Measurements from ENCODE around the gene PXYLP1.
"Not testable (repeated sequence)": the region's sequence is repeated elsewhere in the genome, so short reads cannot be mapped to it uniquely, and the experiment has no call there.

The PXYLP1 gene

DNA sequence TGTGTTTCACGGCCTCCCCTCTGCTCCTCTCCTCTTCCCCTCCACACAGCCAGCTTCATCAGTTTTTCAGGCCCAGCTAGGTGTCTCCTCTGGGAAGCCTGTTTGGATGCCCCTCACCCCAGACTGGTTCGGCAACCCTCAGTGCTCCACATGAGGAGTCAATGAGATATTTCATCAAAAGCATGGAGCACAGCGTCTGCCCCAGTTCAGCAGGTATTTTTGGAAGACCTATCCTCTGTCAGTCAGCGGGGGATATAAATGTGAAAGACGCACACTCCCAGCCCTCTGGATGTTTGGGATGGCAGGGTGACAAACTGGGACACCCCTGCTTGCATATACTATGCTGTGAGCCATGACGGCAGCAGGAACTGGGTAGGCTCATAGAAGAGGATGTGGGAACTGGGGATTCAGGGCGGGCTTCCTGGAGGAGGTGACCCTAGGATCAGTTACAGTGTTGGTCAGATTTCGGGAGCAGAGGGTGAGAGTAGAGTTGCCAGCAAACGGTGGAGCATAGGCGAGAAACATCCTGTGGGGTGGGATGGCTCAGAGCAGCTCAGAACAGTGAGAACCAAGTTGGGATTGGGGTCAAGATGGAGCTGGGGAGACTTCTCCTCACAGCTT lies 42.9 kb downstream of the PXYLP1 start:
- no peak for DNase-seq

DNA sequence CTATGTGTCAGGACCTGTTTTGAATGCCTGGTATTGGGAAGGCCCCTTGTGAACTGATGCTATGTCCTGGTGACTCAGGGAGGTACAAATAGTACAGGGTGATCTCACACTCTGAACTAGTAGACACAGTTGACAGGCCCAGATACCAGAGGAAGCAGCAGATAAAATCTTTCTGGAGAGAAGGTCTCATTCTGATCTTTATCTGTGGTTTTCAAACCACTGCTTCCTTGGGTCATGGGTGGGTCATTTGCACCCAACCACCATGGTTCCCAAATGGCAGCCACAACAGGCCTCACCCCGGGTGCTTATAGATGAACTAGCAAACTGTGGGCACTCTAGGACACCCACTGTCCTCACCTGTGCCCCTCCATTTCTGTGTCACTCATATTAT lies 43.4 kb downstream of the PXYLP1 start:
- no peak for DNase-seq

DNA sequence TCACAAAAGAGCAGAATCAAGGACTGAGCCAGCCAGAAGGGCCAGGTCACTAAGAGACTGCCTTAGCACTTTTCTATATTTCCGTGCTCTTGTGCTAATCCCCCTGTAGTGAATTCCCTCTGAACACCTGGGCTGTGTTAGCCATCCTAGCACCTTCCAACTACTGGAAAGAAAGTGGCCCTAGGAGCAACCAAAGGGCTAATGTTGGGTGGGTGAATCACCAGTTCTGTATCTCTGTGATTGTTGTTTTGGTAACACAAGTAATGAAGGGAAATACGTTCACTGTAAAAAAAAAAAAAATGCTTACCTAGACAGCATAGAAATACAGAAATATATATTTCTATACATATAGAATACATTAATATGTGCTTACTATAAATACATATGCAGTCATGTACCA lies 43.9 kb downstream of the PXYLP1 start:
- no peak for DNase-seq

DNA sequence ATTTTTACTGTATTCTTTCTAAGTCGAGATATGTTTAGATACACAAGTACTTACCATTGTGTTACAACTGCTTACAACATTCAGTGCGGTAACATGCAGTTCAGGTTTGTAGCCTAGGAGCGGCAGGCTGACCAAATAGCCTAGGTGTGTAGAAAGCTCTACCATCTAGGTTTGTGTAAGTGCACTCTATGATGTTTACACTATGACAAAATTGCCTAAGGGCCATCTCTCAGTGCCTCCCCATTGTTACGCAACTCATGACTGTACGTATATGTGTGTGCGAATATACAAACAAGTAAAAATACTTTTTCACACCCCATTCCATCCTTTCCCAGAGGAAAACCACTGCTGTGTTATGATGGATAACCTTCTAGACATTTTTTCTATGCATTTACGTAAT lies 44.3 kb downstream of the PXYLP1 start:
- DNase-seq: peak; percentile 10

DNA sequence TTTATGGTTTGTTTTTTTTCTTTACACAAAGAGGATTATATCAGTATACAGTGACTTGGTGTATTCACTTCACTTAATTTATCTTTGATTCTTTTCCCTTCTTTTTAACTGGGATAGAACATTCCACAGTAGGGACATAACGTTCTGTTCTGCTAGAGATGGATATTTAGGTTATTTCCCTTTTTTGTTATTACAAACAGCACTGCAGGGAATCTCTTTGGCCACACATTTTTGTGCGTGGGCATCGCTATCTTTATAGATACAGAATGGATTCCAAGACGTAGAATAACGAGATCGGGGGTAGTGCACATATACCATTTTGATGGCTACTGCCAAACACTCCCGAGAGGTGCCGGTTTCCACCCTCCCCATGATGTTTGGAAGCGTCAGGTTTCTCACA lies 44.8 kb downstream of the PXYLP1 start:
- DNase-seq: no peak

DNA sequence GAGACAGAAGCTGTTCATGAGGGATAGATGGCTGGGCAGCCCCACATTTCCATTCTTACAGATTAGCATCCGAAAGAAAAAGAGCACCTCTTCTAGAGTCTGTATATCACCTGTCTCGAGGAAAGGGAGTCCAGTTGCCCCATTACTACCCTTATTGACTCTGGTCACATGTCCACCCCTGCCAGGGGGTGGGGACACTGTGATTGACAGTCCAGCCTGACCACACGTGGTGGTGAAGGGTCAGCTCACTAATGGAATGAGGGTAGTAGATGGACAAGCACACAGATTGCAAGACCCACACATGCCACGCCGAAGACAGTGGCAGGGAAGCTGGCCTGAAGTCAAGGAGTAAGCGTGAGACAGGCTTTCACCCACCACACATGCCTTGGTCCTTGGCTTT lies 45.8 kb downstream of the PXYLP1 start:
- no peak for DNase-seq

DNA sequence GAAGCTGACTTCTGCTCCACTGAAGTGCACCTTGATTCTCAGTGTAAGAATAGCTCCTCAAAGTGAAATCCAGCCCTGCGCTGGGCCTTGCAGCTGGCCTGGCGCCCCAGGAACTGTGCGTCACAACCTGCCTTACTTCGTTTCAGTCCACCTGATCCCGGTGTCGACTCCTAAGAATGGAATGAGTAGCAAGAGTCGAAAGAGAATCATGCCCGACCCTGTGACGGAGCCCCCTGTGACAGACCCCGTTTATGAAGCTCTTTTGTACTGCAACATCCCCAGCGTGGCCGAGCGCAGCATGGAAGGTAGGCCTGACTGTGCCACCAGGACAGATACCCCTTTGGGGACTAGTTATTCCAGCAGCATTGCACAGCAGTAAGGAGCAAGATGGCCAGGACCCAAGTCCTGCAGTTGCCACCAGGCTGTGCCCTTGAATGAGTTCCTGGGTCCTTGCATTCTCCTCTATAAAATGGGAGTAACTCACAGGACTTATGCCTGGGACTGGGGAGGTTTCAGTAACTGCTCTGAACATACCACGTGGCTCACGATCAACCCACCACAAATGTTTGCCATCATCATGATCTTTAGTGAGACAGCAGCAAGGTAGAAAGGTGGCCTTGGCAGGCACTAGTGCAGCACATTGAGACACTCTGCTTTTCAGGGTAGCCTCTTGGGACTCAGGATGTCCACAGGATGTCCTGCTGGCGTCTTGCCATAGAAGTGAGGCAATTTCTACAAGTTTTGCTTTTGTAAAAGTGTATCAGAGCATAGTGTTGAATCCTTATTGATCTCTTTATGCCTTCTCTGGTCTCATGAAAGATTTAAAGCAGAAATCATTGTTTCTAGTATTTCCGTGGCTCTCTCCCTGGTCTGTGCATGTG lies 46.8 kb downstream of the PXYLP1 start:
- DNase-seq: no peak

DNA sequence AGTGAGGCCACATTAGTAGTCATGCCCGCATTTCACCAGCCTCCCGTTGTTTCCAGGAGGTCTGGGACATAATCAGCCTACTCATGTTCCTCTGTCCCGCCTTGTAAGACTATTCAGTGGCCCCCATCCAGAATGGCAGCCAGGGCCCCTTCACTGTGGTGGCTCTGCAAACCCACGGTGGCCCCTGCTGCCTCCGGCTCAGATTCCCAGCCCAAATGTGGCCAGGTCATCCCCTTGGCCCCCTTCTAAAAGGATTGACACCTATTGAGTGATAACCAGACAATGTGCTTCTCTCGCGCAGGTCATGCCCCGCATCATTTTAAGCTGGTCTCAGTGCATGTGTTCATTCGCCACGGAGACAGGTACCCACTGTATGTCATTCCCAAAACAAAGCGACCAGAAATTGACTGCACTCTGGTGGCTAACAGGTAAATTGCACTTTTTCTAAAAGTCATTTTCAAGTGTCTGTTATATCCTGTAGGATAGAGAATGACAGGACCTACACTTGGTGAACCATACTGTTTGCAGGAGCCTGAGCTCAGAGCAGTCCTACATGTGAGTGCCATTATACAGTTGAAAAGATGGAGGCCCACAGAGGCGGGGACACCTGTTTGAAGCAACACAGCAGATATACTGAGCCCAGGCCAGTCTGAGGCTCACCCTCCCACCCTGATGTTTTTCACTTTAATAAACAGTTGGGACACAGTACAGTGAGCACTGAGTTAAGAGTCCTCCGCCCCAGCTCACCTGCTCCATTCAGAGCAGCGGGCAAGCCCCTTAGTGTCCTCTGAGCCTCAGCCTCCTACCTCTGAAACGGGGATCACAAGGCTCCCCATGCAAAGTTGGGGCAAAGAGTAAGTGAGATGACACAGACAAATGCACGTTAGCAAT lies 47.7 kb downstream of the PXYLP1 start:
- DNase-seq: peak; percentile 71

DNA sequence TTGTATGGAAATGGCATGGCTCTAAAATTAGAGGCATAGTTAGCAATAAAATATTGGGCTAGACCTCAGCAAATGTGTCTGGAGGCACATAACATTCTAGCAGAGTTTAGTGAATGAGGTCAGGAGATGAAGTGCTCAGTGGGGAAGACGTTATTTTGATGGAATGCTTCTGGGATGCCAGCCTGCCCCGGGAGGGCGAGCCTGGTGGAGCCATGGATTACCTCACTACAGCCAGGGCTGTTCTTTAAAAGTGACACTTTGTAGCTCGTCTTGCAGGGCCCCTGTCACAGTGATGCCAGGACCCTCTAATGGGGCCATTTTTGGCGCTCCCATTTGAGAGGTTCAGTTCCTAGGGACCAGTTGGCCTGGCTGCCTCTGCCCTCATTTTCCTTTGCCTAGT lies 48.5 kb downstream of the PXYLP1 start:
- DNase-seq: no peak

DNA sequence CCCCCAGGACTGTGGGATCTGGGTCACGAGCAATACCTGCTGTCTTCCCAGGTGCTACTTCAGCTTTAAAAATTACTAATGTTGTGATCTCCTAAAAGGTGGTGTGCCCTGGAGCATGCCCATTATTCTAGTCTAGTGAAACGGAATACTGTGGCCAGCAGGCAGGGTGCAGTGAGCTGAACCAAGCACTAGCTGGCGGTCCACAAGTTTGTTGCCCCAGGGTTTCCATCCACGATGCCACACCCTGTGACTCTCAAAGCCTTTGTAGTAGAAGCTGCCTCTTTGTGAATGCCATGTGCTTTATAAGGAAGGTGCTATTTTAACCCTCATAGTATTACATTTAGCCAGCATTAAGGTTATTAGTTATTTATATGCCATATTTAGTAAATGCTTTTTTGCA lies 49.1 kb downstream of the PXYLP1 start:
- DNase-seq: no peak

DNA sequence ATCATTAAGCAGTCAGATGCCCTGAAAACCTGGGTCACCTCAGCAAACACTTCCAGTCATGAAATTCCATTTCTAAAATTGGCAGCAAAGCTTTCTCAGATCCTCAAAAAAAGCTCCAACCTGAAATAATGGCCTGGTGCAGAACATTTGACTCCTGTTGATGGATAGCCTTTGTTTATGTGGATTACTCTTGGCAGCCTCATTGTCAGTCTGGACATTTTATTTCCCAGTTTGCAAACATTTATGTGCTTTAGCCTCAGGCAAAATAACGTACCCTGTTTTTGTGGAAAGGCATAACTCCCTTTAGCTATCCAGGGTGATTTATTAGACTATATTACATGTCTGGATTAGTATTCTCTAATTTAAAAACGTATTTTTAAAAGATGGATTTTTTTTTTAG lies 53.9 kb downstream of the PXYLP1 start:
- no peak for DNase-seq

DNA sequence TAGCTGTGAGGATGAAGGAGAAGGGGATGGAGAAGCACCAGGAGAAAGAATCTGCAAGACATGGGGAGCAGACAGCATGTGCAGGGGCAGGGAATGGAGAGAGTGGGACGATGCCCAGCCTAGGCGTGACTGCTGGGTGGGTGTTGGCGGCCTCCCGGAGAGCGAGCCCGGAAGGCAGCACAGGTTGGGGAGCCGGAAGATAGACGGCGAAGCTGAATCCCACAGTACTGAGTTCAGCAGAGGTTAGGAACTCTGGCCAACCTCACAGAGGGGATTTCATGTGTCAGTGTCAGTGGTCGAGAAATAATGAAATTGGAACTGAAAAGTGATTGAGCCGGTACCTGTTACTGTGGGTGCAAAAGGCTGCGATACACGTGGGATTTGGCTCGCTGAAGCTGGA lies 55.2 kb downstream of the PXYLP1 start:
- no peak for DNase-seq

DNA sequence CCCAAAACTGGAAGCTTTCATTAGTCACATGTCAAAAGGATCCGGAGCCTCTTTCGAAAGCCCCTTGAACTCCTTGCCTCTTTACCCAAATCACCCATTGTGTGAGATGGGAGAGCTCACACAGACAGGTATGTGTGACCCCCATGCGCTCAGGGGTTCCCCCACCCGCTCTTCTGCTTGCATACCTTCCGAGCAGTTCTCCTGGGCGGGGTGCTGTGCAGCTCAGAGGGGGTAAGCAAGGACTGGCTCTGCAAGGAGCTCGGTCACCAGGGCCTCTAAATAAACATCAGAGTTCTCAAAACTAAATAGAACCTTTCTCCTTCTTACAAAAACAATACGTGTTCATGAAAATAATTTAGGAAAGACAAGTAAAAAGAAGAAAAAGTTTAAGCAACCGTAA lies 55.7 kb downstream of the PXYLP1 start:
- no peak for DNase-seq

DNA sequence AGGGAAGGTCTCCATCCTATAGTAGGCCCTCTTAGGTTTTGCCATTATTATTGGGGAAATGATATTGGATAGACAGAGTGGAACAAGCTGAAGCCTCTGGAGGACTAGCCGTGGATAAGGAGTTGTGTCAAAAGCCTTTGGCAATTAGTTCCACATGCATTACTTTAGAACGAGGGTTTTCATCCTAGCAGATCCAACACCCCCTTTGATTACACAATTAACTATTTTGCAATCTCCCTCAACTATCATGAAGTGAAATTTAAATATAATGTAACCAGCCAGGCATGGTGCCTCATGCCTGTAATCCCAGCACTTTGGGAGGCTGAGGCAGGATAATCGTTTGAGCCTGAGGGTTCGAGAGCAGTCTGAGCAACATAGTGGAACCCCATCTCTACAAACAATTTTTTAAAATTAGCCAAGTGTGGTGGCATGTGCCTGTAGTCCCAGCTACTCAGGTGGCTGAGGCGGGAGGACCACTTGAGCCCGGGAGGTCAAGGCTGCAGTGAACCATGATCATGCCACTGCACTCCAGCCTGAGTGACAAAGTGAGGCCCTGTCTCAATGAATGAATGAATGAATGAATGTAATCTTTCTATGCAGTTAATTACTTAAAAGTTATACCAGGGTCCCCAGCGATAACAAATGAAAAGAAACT lies 56.8 kb downstream of the PXYLP1 start:
- no peak for DNase-seq

DNA sequence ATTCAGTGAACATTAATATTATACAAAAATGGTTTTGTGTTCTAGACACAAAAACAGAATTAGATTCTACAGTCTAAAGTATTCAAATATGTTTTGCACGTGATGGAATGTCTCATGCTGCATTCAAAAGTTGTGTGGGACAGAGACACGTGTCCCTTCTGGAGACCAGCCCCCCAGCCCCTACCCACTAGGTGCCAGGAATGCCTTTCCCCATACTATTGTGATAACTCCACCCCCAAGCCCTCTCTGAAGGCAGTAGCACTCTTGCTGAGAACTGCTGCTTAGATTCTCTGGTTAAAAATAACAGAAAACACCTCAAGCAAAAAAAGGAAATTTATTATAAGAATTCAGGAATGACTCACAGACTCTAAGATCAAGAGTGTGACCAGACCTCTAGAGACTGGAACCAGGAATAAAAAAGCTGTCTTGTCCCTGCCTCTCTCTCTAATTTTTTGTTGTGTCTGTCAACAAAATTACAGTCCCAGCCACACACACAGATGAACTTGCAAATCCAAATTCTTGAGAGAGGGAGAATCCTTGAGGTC lies 57.7 kb downstream of the PXYLP1 start:
- no peak for DNase-seq

DNA sequence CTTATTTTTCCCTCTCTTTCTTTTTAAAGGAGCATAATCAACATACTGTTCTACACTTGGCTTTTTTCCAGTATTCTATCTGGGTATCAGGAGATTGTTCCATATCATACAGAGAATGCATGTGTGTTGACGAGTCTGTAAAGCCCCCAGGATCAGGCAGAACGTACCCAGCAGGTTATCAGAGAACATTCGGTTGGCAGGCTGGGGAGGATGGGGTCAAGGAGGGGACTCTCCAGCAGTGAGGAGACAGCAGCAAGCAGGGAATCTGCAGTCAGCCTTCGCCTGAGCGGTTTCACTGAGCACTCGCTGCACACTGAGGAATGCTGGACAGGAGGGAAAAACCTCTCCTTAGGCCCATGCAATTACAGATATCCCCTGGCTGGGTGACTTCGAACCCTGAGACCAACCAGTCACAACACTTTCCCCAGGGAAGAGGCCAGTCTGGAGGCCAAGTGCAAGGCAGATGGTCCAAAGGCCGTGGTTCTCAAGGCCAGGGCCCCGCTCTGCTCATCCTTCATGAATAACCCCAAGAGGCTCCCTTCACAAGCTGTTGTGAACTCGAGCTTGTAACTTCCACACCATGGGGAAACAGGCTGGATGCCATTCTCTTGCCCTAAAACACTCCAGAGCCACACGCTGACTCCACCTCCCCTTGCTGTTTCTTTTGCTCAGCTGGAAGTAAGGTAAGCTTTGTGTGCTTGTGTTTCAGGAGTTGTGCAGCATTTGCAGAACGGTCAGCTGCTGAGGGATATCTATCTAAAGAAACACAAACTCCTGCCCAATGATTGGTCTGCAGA lies 60.1 kb downstream of the PXYLP1 start:
- no peak for DNase-seq

DNA sequence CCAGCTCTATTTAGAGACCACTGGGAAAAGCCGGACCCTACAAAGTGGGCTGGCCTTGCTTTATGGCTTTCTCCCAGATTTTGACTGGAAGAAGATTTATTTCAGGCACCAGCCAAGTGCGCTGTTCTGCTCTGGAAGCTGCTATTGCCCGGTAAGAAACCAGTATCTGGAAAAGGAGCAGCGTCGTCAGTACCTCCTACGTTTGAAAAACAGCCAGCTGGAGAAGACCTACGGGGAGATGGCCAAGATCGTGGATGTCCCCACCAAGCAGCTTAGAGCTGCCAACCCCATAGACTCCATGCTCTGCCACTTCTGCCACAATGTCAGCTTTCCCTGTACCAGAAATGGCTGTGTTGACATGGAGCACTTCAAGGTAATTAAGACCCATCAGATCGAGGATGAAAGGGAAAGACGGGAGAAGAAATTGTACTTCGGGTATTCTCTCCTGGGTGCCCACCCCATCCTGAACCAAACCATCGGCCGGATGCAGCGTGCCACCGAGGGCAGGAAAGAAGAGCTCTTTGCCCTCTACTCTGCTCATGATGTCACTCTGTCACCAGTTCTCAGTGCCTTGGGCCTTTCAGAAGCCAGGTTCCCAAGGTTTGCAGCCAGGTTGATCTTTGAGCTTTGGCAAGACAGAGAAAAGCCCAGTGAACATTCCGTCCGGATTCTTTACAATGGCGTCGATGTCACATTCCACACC lies 60.9 kb downstream of the PXYLP1 start:
- no peak for DNase-seq

DNA sequence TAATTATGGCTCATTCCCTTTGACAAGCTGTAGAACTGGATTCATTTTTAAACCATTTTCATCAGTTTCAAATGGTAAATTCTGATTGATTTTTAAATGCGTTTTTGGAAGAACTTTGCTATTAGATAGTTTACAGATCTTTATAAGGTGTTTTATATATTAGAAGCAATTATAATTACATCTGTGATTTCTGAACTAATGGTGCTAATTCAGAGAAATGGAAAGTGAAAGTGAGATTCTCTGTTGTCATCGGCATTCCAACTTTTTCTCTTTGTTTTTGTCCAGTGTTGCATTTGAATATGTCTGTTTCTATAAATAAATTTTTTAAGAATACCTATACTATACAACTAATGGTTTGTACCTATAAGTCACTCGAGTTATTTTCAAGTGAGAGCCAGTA lies 62.7 kb downstream of the PXYLP1 start:
- no peak for DNase-seq

DNA sequence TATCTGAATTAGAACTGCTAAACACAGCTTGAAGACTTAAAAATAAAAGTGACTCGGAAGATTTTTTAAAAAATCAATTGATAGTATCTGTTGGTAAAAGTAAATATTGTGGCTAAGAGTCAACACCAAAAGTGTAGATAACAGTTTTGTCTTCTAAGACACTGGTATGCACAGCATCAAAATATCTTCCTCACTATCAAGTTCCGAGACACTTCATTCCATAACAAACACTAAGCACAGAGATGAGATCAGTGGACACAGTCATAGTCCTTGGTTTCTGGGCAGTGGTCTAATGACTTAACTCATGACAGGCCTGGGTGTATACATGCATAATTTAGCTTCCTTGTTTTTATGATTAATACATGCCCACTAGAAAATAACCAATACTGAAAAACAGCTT lies 63.2 kb downstream of the PXYLP1 start:
- no peak for DNase-seq

DNA sequence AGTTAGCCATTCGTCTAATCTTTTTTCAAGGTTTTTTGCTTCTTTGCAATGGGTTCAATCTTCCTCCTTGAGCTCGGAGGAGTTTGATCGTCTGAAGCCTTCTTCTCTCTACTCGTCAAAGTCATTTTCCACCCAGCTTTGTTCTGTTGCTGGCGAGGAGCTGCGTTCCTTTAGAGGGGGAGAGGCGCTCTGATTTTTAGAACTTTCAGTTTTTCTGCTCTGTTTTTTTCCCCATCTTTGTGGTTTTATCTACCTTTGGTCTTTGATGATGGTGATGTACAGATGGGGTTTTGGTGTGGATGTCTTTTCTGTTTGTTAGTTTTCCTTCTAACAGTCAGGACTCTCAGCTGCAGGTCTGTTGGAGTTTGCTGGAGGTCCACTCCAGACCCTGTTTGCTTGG lies 68.8 kb downstream of the PXYLP1 start:
- not testable (repeated sequence) for DNase-seq

Measured in COR-L47 (cell line).